Measurements from ENCODE around the gene CUX1. TPM values are rescaled to one million over a fixed set of nuclear protein-coding genes. Genes with fewer than 3 reads are reported as not detected.

Gene CUX1
- total and polyA plus RNA-seq, 10 of the 15 experiments (the other 5 are each of a cell fraction or from before 2014, with no cell fraction given), result 6.1 to 48.6 (median 25.9) TPM

DNA sequence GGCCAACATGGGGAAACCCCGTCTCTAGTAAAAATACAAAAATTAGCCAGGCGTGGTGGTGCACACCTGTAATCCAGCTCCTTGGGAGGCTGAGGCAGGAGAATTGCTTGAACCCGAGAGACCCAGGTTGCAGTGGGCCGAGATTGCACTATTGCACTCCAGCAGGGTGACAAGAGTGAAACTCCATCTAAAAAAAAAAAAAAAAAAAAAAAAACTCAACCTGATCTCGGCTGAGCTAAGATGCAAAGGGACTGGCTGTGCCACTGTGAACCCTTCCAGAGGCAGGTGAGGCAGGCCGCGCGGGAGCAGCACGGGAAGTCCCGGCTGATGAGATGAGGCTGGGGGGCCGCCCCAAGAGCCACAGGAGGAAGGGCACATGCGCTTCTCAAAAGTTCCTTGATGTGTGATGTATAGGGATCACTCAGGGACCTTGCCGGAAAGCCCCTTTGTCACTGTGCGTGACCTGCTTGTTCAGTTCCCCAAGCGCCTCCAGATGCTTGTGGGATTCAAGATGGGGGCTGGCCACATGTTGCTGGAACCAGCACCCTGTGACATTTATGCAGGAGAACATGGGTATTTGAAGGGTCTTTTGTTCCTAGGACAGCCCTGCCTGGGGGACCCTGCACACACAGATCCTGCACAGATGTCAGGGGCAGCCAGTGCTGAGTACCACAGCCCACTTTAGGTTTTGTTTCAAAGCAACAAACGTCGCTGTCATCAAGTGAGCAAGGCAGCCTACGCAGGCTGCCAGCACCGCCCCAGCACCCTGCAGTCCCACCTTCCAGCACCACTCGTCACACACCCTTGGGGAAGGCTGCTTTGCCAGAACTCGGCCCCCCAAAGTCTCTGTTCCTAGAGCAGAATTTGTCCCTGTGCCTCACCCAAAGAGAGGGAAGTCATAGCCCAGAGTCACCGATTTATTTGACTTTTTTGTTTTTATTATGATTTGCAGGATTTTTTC lies 394.4 kb downstream of the CUX1 start (continued):
- TF ChIP-seq, protein P1, sequence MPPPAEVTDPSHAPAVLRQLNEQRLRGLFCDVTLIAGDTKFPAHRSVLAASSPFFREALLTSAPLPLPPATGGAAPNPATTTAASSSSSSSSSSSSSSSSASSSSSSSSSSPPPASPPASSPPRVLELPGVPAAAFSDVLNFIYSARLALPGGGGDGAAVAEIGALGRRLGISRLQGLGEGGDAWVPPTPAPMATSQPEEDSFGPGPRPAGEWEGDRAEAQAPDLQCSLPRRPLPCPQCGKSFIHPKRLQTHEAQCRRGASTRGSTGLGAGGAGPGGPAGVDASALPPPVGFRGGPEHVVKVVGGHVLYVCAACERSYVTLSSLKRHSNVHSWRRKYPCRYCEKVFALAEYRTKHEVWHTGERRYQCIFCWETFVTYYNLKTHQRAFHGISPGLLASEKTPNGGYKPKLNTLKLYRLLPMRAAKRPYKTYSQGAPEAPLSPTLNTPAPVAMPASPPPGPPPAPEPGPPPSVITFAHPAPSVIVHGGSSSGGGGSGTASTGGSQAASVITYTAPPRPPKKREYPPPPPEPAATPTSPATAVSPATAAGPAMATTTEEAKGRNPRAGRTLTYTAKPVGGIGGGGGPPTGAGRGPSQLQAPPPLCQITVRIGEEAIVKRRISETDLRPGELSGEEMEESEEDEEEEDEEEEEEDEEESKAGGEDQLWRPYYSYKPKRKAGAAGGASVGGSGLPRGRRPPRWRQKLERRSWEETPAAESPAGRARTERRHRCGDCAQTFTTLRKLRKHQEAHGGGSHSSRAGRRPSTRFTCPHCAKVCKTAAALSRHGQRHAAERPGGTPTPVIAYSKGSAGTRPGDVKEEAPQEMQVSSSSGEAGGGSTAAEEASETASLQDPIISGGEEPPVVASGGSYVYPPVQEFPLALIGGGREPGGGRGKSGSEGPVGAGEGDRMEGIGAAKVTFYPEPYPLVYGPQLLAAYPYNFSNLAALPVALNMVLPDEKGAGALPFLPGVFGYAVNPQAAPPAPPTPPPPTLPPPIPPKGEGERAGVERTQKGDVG (CRISPR knock-in tag; IDR thresholded peaks at IDR 0.05), result no peak
- TF ChIP-seq TAF1 (IDR thresholded peaks at IDR 0.05; ENCODE audit: borderline replicate concordance, low read depth, low read length), result no peak
- no peak for TF ChIP-seq BRCA1 (IDR thresholded peaks at IDR 0.05; ENCODE audit: low read depth, low read length)
- TF ChIP-seq FOS (IDR thresholded peaks at IDR 0.05; ENCODE audit: borderline replicate concordance, extremely low read depth, insufficient read length), result no peak
- TF ChIP-seq CUX1 (IDR thresholded peaks at IDR 0.05; ENCODE audit: insufficient replicate concordance, low read depth, low read length), result no peak
- TF ChIP-seq TCF12 (IDR thresholded peaks at IDR 0.05; ENCODE audit: low read depth, low read length), result peak; percentile 85
- TF ChIP-seq, protein P2, sequence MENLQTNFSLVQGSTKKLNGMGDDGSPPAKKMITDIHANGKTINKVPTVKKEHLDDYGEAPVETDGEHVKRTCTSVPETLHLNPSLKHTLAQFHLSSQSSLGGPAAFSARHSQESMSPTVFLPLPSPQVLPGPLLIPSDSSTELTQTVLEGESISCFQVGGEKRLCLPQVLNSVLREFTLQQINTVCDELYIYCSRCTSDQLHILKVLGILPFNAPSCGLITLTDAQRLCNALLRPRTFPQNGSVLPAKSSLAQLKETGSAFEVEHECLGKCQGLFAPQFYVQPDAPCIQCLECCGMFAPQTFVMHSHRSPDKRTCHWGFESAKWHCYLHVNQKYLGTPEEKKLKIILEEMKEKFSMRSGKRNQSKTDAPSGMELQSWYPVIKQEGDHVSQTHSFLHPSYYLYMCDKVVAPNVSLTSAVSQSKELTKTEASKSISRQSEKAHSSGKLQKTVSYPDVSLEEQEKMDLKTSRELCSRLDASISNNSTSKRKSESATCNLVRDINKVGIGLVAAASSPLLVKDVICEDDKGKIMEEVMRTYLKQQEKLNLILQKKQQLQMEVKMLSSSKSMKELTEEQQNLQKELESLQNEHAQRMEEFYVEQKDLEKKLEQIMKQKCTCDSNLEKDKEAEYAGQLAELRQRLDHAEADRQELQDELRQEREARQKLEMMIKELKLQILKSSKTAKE (IDR thresholded peaks at IDR 0.05; ENCODE audit: low read depth, poor library complexity, severe bottlenecking), result no peak
- peak; percentile 71; the same call in 1 of the 2 replicates for TF ChIP-seq DPF2 (IDR thresholded peaks at IDR 0.05)
- no peak; the same call in 1 of the 2 replicates for TF ChIP-seq TCF7 (IDR thresholded peaks at IDR 0.05; ENCODE audit: borderline replicate concordance)
- TF ChIP-seq HDGF (IDR thresholded peaks at IDR 0.05), result 0 out of 2 replicates have a peak, but pooled peaks have one; percentile 10
- TF ChIP-seq SUPT20H (IDR thresholded peaks at IDR 0.05; ENCODE audit: borderline replicate concordance, control insufficient read depth, low read depth, low read length), result no peak
- no peak for TF ChIP-seq SREBF1 (IDR thresholded peaks at IDR 0.05; ENCODE audit: low read length)
- TF ChIP-seq HCFC1 (IDR thresholded peaks at IDR 0.05; ENCODE audit: low read length), result no peak
- TF ChIP-seq, protein P3, sequence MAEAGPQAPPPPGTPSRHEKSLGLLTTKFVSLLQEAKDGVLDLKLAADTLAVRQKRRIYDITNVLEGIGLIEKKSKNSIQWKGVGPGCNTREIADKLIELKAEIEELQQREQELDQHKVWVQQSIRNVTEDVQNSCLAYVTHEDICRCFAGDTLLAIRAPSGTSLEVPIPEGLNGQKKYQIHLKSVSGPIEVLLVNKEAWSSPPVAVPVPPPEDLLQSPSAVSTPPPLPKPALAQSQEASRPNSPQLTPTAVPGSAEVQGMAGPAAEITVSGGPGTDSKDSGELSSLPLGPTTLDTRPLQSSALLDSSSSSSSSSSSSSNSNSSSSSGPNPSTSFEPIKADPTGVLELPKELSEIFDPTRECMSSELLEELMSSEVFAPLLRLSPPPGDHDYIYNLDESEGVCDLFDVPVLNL (IDR thresholded peaks at IDR 0.05; ENCODE audit: low read depth, low read length), result no peak
- TF ChIP-seq LARP7 (IDR thresholded peaks at IDR 0.05), result no peak; the same call in 1 of the 2 replicates
- TF ChIP-seq ZNF207 (IDR thresholded peaks at IDR 0.05; ENCODE audit: borderline replicate concordance), result no peak
- no peak for TF ChIP-seq JUND (IDR thresholded peaks at IDR 0.05; ENCODE audit: low read depth, low read length)
- peak; percentile 64; the same call in 1 of the 2 replicates for TF ChIP-seq BCL11A (IDR thresholded peaks at IDR 0.05; ENCODE audit: low read depth, low read length)
